Renal cortex interstitium (tissue), 15 donors: ENCODE measurements around the gene MARS1. TPM values are rescaled to one million over a fixed set of nuclear protein-coding genes. Genes with fewer than 3 reads are reported as not detected.
"Not testable (repeated sequence)": the region's sequence is repeated elsewhere in the genome, so short reads cannot be mapped to it uniquely, and the experiment has no call there.

Experiments used
- DNase-seq, 11 donors: peaks; one replicate each; pipeline ENCODE4 v3.0.0-alpha.2; 2013; ENCODE audit warnings: low read depth in 9 of 11, low spot score in 4 of 11; ENCODE audit errors: extremely low read depth in 1 of 11
- long read RNA-seq, 16 experiments: transcript quantifications; one replicate each; lab custom pipeline, GENCODE V29; 2026
- polyA plus RNA-seq, 3 donors: library from polyadenylated mRNA; unstranded; fragments of 120-200 nt; gene quantifications; one replicate each; pipeline ENCODE4 v1.2.1, GENCODE V29; 2013; ENCODE audit not compliant: insufficient read length in 3 of 3

The MARS1 gene
- polyA plus RNA-seq: 100 to 1,000 TPM; 113 to 145 (median 114) TPM
- long read RNA-seq, donor 1, transcript MARS-201 (21 exons, 2,905 nt): major isoform, 5 of 11 reads
- long read RNA-seq, donor 1, partial matches to known transcripts: 5 of 11 reads
- long read RNA-seq, donor 1, other reads (novel, unspliced or antisense): 0 of 11 reads
- long read RNA-seq, donor 2, partial matches to known transcripts: 16 of 35 reads
- long read RNA-seq, donor 2, other reads (novel, unspliced or antisense): 14 of 35 reads
- long read RNA-seq, donor 3, transcript MARS-201 (21 exons, 2,905 nt): major isoform, 13 of 69 reads
- long read RNA-seq, donor 3, partial matches to known transcripts: 31 of 69 reads
- long read RNA-seq, donor 3, other reads (novel, unspliced or antisense): 22 of 69 reads
- long read RNA-seq, donor 4, partial matches to known transcripts: 0 of 5 reads
- long read RNA-seq, donor 4, other reads (novel, unspliced or antisense): 0 of 5 reads
- long read RNA-seq, donor 5: 0 reads
- long read RNA-seq, donor 6, partial matches to known transcripts: 6 of 15 reads
- long read RNA-seq, donor 6, other reads (novel, unspliced or antisense): 0 of 15 reads
- long read RNA-seq, donor 7, transcript MARS-201 (21 exons, 2,905 nt): major isoform, 6 of 34 reads
- long read RNA-seq, donor 7, partial matches to known transcripts: 23 of 34 reads
- long read RNA-seq, donor 7, other reads (novel, unspliced or antisense): 0 of 34 reads
- long read RNA-seq, donor 8, transcript MARS-201 (21 exons, 2,905 nt): major isoform, 9 of 28 reads
- long read RNA-seq, donor 8, partial matches to known transcripts: 17 of 28 reads
- long read RNA-seq, donor 8, other reads (novel, unspliced or antisense): 0 of 28 reads
- long read RNA-seq, donor 9, partial matches to known transcripts: 27 of 34 reads
- long read RNA-seq, donor 9, other reads (novel, unspliced or antisense): 0 of 34 reads
- long read RNA-seq, donor 10, partial matches to known transcripts: 0 of 7 reads
- long read RNA-seq, donor 10, other reads (novel, unspliced or antisense): 0 of 7 reads
- long read RNA-seq, donor 11, partial matches to known transcripts: 0 of 6 reads
- long read RNA-seq, donor 11, other reads (novel, unspliced or antisense): 0 of 6 reads
- long read RNA-seq, donor 12, partial matches to known transcripts: 37 of 54 reads
- long read RNA-seq, donor 12, other reads (novel, unspliced or antisense): 14 of 54 reads
- long read RNA-seq, donor 13: 0 reads
- long read RNA-seq, donor 14, partial matches to known transcripts: 0 of 5 reads
- long read RNA-seq, donor 14, other reads (novel, unspliced or antisense): 0 of 5 reads
- long read RNA-seq, donor 15, partial matches to known transcripts: 5 of 11 reads
- long read RNA-seq, donor 15, other reads (novel, unspliced or antisense): 0 of 11 reads
- long read RNA-seq, donor 16, transcript MARS-201 (21 exons, 2,905 nt): major isoform, 23 of 421 reads
- long read RNA-seq, donor 16, partial matches to known transcripts: 198 of 421 reads
- long read RNA-seq, donor 16, other reads (novel, unspliced or antisense): 196 of 421 reads

DNA sequence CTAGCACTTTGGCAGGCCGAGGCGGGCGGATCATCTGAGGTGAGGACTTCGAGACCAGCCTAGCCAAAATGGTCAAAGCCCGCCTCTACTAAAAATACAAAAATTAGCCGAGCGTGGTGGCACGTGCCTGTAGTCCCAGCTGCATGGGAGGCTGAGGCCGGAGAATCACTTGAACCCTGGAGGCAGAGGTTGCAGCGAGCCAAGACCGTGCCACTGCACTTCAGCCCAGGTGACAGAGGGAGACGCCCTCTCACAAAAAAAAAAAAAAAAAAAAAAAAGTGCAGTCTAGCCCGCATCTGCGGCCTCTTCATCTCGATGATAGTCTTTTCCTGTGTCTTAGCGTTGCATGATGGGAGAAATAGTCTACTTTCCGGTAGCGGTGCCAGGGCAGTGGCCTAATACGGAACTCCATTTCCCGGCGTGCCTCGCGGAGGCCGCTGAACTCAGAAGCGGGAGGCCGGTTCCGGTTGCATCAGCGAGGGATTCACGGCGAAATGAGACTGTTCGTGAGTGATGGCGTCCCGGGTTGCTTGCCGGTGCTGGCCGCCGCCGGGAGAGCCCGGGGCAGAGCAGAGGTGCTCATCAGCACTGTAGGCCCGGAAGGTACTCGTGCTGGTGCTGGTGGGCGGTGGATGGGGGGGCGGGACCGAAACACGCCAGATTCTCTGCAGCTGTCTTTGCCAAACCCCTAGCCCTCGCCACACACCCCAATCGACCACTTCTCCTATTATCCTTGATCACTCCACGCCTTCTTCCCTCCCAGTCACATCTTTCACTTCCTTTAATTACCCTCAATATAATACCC lies at the start of gene MARS1:
Gene MARS1 (plus strand): TSS at position 472 of the 805 bp plus-strand sequence. CDS start 23 bp downstream, at position 495.
- DNase-seq: peak; percentile 80 to 97 (median 92)

GRCh38 chr12:57438400-57438799 lies 49.5 kb upstream of the MARS1 start:
- DNase-seq: no peak

DNA sequence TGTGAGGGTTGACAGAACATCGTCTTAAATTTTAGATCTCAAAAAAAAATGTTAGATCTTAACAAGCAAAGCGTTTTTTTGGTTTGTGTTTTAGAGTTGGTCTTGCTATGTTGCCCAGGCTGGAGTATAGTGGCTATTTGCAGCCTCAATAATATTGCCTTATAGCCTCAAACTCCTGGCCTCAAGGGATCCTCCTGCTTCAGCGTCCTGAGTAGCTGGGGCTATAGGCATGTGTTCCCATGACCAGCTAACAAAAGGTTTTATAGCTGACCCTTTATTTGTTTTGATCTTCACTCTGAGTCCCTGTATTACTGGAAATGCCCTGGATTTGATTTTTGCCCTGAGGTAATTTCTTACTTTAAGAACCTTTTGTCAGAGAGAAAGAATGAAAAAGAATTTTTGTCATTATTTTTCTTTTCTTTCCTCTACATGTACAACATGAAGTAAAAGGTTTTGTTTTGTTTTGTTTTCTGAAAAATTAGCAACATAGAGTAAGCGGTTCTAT lies 48.1 kb upstream of the MARS1 start:
- DNase-seq: no peak

DNA sequence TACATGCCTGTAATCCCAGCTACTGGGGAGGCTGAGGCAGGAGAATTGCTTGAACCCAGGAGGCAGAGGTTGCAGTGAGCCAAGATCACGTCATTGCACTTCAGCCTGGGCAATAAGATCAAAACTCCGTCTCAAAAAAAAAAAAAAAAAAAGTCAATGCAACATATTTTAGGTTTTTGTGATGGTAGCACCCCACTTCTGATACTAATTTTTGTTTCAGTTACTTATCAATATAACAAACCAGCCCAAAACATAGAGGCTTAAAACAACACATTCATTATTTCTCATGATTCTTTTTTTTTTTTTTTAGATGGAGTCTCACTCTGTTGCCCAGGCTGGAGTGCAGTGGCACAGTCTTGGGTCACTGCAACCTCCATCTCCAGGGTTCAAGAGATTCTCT lies 46.5 kb upstream of the MARS1 start:
- not testable (repeated sequence) for DNase-seq

- DNase-seq: no peak
Observed at GRCh38 chr12:57441846-57442427, 45.9 kb upstream of the MARS1 start.

- DNase-seq: not testable (repeated sequence)
Observed at GRCh38 chr12:57444337-57444736, 43.5 kb upstream of the MARS1 start.

DNA sequence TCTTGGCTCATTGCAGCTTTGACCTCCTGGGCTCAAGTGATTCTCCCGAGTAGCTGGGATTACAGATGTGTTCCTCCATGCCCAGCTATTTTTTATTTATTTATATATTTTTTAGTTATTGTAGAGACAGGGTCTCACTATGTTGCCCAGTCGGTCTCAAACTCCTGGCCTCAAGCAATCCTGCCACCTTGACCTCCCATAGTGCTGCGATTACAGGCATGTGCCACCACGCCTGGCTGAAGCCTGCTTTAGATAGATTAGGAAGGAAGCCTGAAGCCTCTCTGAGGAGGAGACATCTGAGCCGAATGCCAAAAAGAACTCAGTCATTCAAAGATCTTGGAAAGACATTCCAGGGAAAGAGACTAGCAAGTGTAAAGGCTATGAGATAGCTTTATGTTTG lies 43.1 kb upstream of the MARS1 start:
- no peak for DNase-seq

DNA sequence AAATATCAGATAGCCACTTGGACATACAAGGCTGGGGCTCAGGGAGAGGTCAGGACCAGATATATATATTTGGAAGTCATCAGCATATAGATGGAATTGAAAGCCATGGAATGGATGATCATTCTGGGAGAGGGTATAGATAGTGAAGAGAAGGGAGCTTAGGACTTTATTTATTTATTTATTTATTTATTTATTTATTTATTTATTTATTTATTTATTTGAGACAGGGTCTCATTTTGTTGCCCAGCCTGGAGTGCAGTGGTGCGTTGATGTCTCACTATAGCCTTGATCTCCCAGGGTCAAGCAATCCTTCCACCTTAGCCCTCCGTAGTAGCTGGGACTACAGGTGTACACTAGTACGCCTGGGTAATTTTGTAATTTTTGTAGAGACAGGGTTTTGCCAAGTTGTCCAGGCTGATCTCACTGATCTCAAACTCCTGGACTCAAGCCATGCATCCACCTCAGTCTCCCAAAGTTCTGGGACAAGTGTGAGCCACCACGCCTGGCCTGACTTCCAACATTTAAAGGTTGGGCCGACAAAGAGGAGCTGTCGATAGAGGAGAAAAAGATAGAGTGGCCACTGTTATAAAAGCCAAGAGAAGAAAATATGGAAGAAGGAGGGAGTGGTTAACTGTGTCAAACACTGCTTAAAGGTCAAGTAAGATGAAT lies 41.4 kb upstream of the MARS1 start:
- DNase-seq: no peak

DNA sequence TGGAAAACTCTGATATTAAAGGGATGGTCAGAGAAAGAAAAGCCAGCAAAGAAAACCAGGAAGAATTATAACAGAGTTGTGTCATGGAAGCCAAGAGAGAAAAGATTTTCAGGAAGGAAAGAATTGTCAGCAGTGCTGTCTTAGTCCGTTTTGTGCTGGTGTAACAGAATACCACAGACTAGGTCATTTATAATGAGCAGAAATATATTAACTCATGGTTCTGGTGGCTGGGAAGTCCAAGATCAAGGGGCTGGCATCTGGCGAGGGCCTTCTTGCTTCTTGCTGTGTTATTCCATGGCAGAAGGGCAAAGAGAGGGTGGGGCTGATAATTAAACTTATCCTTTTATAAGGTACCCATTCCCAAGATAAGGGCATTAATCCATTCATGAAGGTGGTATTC lies 39.2 kb upstream of the MARS1 start:
- no peak for DNase-seq

DNA sequence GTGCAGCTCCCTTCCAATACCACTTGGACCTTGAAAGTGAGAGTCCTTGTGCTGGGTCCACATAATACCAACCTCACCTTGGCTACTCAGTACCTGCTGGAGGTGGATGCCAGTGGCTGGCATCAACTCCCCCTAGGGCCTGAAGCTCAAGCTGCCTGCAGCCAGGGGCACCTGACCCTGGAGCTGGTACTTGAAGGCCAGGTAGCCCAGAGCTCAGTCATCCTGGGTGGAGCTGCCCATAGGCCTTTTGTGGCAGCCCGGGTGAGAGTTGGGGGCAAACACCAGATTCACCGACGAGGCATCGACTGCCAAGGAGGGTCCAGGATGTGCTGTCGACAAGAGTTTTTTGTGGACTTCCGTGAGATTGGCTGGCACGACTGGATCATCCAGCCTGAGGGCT lies 38.5 kb upstream of the MARS1 start:
- DNase-seq: no peak

DNA sequence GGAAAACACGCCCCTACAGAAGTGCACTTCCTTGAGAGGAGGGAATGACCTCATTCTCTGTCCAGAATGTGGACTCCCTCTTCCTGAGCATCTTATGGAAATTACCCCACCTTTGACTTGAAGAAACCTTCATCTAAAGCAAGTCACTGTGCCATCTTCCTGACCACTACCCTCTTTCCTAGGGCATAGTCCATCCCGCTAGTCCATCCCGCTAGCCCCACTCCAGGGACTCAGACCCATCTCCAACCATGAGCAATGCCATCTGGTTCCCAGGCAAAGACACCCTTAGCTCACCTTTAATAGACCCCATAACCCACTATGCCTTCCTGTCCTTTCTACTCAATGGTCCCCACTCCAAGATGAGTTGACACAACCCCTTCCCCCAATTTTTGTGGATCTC lies 37.8 kb upstream of the MARS1 start:
- no peak for DNase-seq

DNA sequence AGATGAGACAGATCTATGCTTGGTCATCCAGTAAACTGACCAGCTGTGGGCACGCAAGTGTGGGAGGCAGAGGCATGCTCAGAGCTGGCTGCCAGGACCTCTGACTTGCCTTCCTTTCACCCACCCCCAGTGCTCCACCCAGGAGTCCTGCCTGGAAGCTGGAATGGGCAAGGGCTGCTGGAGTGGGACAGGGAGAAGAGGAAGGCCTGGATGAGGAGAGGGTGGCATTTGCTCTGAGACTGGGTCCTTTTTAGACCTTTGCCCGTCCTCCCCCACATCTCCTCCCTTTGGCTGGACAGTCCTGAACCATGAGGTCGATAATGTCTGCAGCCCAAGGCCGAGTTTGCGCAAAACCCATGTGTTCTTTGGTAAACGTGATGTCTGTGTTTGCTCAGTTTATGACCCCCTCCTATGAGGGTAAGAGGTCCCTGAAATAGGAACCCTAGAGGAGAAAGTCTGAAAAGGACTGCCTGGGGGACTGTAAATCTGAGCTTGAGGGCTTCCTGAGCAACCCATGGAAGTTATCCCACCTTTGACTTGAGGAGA lies 36.6 kb upstream of the MARS1 start:
- DNase-seq: no peak

DNA sequence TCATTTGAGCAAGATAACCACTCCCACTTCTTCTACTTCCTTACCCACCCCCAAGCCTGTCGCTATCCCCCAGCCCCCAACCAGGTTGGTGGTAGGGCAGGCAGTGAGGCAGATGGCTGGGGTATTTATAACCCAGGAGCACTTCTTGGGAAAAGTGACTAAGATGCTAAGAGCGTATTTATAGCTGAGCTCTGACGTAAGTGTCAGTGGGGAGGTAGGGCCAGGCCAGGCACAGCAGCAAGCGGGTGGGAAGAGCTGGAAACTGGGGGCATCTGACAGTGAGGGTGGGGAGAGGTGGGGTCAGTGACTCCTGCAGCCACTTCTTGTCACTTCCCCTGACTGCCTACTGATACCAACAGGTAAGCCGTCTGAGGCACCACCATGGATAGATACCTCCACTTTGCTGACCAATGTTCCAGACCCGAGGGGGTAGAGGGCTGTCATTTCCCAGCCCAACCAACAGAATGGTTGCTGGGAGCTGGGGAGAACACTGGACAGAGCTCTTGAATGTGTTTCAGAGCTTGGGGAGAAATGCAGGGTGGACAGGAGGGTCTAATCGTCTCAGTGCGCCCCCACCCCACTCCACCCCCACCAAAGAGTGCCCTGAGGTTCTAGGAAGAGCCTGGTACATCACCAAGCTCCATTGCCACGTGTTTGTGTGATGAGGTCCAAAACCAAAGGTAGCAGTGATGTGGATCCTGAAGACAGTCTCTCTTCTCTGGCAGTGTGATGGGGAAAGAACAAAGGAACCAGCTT lies 35.5 kb upstream of the MARS1 start:
- no peak for DNase-seq

- peak in 5 of 11 donors; percentile 54 to 67 (median 56) for DNase-seq
Observed at GRCh38 chr12:57452937-57453509, 34.8 kb upstream of the MARS1 start.

DNA sequence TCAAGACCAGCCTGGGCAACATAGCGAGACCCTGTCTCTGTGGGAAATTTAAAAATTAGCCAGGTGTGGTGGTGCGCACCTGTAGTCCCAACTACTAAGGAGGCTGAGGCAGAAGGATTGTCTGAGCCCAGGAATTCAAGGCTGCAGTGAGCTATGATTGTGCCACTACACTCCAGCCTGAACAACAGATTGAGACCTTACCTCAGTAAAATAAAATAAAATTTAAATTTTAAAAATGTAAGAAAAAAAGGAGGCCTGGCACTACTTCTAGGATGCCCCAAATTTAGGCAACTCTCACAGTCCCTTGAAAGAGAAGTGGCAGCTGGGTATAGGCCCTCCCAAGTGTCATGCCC lies 33.7 kb upstream of the MARS1 start:
- no peak for DNase-seq
